Measurements from ENCODE around the gene SPINK9. TPM values are rescaled to one million over a fixed set of nuclear protein-coding genes. Genes with fewer than 3 reads are reported as not detected.

Gene SPINK9
- total RNA-seq, 1 donor from 2014 or later = not detected

DNA sequence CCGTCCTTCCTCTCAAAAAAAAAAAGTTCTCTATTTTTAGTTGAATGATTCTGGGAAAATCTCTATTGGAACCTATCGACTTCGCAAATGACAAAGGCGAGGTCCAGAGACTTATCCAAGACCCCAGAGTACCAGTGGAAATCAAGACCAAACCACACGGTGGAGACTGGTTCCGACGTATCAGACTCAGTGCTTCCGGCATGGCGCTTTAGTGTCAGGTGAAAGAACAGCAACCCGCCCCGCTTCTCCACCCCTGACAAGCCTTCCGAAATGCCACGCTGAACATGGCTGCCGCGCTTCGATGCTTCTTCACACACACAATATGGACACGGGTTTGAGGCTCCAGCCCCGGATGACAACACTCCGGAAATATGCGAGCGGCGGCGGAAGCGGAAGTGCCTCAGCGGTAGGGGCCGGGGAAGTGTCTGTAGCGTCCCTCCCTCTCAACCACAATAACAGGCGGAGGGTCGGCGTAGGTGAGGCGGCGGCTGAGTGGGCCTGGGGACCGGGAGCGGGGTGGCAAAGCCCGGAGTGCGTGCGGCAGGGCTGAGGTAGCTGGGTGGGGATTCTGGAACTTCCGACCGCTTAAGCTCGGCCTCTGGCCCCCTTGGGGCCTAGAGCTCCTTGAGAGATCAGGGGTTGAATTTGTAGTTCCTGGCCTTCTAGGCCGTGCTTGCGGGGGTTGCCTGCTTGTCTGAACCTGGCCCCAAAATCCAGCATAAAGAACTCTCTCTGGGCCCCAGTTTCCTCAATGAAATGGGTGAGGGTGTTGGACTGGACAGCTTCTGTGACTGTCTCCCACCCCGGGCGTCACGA is 48.4 kb downstream of the SPINK9 start, which contains the start of gene FBXO38:
Gene FBXO38, plus strand, starts transcription at position 395 of the 816 bp plus-strand sequence. CDS start 10,819 bp downstream, outside the sequence.
- Histone ChIP-seq H3K9ac (ENCODE audit: low read depth in 1 of 3, low read length in 3 of 3) (peak within 1 kb of the TSS; percentile 94 to 99 (median 95)), H3K36me3 (ENCODE audit: control insufficient read depth in 3 of 3, insufficient read depth in 3 of 3, low read length in 3 of 3) (no peaks in the 10 kb centered on the region), H3K27me3 (ENCODE audit: control insufficient read depth in 3 of 3, insufficient read depth in 3 of 3, low read length in 3 of 3) (no peaks in the 10 kb centered on the region), H3K4me3 (ENCODE audit: low read length in 3 of 3) (peak within 1 kb of the TSS; percentile 83 to 95 (median 88)), H3K4me1 (ENCODE audit: control insufficient read depth in 3 of 3, insufficient read depth in 3 of 3, low read length in 3 of 3) (peaks cover 12 to 28% (median 24%) of the 10 kb centered on the region in 3 donors), H3K27ac (ENCODE audit: low read depth, low read length) (peak within 1 kb of the TSS; percentile 95), H3K9me3 (ENCODE audit: control insufficient read depth in 3 of 3, low read length in 3 of 3) (no peaks in the 10 kb centered on the region)

DNA sequence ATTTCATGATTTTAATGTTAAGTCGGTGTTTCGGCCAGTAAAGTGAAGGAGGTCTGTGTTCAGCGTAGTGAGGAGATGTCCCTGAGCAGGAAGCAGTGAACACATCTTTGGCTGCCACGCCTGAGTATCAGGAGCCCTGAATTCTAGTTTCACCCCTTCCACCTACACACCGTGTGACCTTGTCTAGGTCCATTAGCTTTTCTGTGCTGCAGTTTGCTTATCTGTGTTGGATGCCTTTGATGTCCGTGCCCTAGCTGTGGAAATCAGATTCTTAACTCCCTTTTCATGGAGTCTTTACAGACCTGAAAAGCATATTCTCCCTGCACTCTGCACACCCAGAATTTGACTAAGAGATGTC is 49.0 kb downstream of the SPINK9 start:
- Histone ChIP-seq H3K9ac (ENCODE audit: low read depth in 1 of 3, low read length in 3 of 3) (peak overlapping the region; percentile 94 to 99 (median 95)), H3K9me3 (ENCODE audit: control insufficient read depth in 3 of 3, low read length in 3 of 3) (no peaks in the 10 kb centered on the region), H3K27ac (ENCODE audit: low read depth, low read length) (peak overlapping the region; percentile 95), H3K27me3 (ENCODE audit: control insufficient read depth in 3 of 3, insufficient read depth in 3 of 3, low read length in 3 of 3) (no peaks in the 10 kb centered on the region), H3K4me1 (ENCODE audit: control insufficient read depth in 3 of 3, insufficient read depth in 3 of 3, low read length in 3 of 3) (peaks cover 12 to 28% (median 24%) of the 10 kb centered on the region in 3 donors), H3K36me3 (ENCODE audit: control insufficient read depth in 3 of 3, insufficient read depth in 3 of 3, low read length in 3 of 3) (no peaks in the 10 kb centered on the region), H3K4me3 (ENCODE audit: low read length in 3 of 3) (peak overlapping the region; percentile 83 to 95 (median 88))

- Histone ChIP-seq H3K9me3 (ENCODE audit: control insufficient read depth in 3 of 3, low read length in 3 of 3) (no peaks in the 10 kb centered on the region), H3K27ac (ENCODE audit: low read depth, low read length) (no peak overlapping the region), H3K36me3 (ENCODE audit: control insufficient read depth in 3 of 3, insufficient read depth in 3 of 3, low read length in 3 of 3) (no peaks in the 10 kb centered on the region), H3K4me1 (ENCODE audit: control insufficient read depth in 3 of 3, insufficient read depth in 3 of 3, low read length in 3 of 3) (peaks cover 12 to 28% (median 24%) of the 10 kb centered on the region in 3 donors), H3K9ac (ENCODE audit: low read depth in 1 of 3, low read length in 3 of 3) (peak overlapping the region in 1 of 3 donors; percentile 99), H3K27me3 (ENCODE audit: control insufficient read depth in 3 of 3, insufficient read depth in 3 of 3, low read length in 3 of 3) (no peaks in the 10 kb centered on the region), H3K4me3 (ENCODE audit: low read length in 3 of 3) (peak overlapping the region in 1 of 3 donors; percentile 95)
Measured at GRCh38 chr5:148385094-148385493, 49.7 kb downstream of the SPINK9 start.

DNA sequence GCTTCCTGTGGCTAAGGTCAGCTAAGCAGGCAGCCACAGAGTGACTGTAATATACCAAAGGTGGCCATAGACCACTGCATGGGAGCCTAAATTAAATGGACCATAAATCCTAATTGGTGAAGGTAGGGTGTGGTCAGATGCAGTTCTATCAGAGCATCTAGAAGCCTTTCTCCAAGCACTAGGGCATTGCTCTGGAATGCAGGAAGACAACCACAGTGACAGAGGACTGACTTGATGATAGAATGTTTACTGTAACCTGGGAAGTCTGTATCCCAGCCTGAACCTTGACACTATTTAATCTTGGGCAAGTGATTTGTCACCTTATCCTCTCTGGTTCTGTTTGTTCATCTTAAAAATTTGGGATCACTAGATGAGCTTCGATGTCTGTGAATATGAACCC is 50.7 kb downstream of the SPINK9 start:
- no peaks in the 10 kb centered on the region for H3K27me3 ChIP-seq (ENCODE audit: control insufficient read depth in 3 of 3, insufficient read depth in 3 of 3, low read length in 3 of 3)
- no peak overlapping the region for H3K4me3 ChIP-seq (ENCODE audit: low read length in 3 of 3)
- no peaks in the 10 kb centered on the region for H3K9me3 ChIP-seq (ENCODE audit: control insufficient read depth in 3 of 3, low read length in 3 of 3)
- peak overlapping the region in 1 of 3 donors; percentile 23 for H3K9ac ChIP-seq (ENCODE audit: low read depth in 1 of 3, low read length in 3 of 3)
- no peak overlapping the region for H3K27ac ChIP-seq (ENCODE audit: low read depth, low read length)
- H3K36me3 ChIP-seq (ENCODE audit: control insufficient read depth in 3 of 3, insufficient read depth in 3 of 3, low read length in 3 of 3) = no peaks in the 10 kb centered on the region
- peaks cover 12 to 28% (median 24%) of the 10 kb centered on the region in 3 donors for H3K4me1 ChIP-seq (ENCODE audit: control insufficient read depth in 3 of 3, insufficient read depth in 3 of 3, low read length in 3 of 3)

DNA sequence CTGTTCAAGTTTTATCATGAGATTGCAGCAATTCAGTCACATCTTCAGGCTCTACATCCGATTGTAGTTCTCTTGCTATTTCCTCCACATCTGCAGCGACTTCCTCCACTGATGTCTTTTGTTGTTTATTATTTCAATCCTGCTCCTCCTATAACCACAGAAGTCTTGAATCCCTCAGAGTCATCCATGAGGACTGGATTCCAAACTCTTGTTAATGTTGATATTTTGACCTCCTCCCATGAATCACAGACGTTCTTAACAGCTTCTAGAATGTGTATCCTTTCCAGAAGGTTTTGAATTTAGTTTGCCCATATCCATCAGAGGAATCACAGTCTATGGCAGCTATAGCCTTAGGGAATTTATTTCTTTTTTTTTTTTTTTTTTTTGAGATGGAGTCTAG is 52.0 kb downstream of the SPINK9 start:
- no peak overlapping the region for H3K27ac ChIP-seq (ENCODE audit: low read depth, low read length)

GRCh38 chr5:148388696-148389095 is 53.3 kb downstream of the SPINK9 start:
- H3K36me3 ChIP-seq (ENCODE audit: control insufficient read depth in 3 of 3, insufficient read depth in 3 of 3, low read length in 3 of 3) = no peaks in the 10 kb centered on the region
- H3K27ac ChIP-seq (ENCODE audit: low read depth, low read length) = no peak overlapping the region
- H3K9ac ChIP-seq (ENCODE audit: low read depth in 1 of 3, low read length in 3 of 3) = no peak overlapping the region
- H3K4me3 ChIP-seq (ENCODE audit: low read length in 3 of 3) = no peak overlapping the region
- H3K9me3 ChIP-seq (ENCODE audit: control insufficient read depth in 3 of 3, low read length in 3 of 3) = no peaks in the 10 kb centered on the region
- H3K27me3 ChIP-seq (ENCODE audit: control insufficient read depth in 3 of 3, insufficient read depth in 3 of 3, low read length in 3 of 3) = no peaks in the 10 kb centered on the region
- H3K4me1 ChIP-seq (ENCODE audit: control insufficient read depth in 3 of 3, insufficient read depth in 3 of 3, low read length in 3 of 3) = peaks cover 12 to 24% (median 21%) of the 10 kb centered on the region in 3 donors

More for the DNA sequence above, 52.0 kb downstream of the SPINK9 start:
- Histone ChIP-seq H3K36me3 (ENCODE audit: control insufficient read depth in 3 of 3, insufficient read depth in 3 of 3, low read length in 3 of 3) (no peaks in the 10 kb centered on the region), H3K4me3 (ENCODE audit: low read length in 3 of 3) (no peak overlapping the region), H3K27me3 (ENCODE audit: control insufficient read depth in 3 of 3, insufficient read depth in 3 of 3, low read length in 3 of 3) (no peaks in the 10 kb centered on the region), H3K9me3 (ENCODE audit: control insufficient read depth in 3 of 3, low read length in 3 of 3) (no peaks in the 10 kb centered on the region), H3K9ac (ENCODE audit: low read depth in 1 of 3, low read length in 3 of 3) (no peak overlapping the region), H3K4me1 (ENCODE audit: control insufficient read depth in 3 of 3, insufficient read depth in 3 of 3, low read length in 3 of 3) (peaks cover 12 to 28% (median 24%) of the 10 kb centered on the region in 3 donors)

Small RNAs within 50 kb of the gene (small RNA-seq; reads per million reads assigned to genes)
- gene RF00017 = not detected

Other genes with a start within 250 kb of the SPINK9 start
- gene SPINK14, start 167.0 kb upstream of the SPINK9 start, total RNA-seq = not detected
- not detected for gene SPINK6, start 132.5 kb upstream of the SPINK9 start, total RNA-seq
- not detected for gene MARCOL, start 97.0 kb upstream of the SPINK9 start, total RNA-seq
- not detected for gene SPINK13, start 66.8 kb upstream of the SPINK9 start, total RNA-seq
- gene SPINK7, start 23.1 kb upstream of the SPINK9 start, total RNA-seq = not detected
- 60.0 TPM for gene FBXO38, start 48.4 kb downstream of the SPINK9 start, total RNA-seq

All from skeletal muscle tissue (tissue), 5 donors.